BJ (cell line): ENCODE results near the gene MED13L. TPM values are rescaled to one million over a fixed set of nuclear protein-coding genes. Genes with fewer than 3 reads are reported as not detected.
A peak's percentile ranks its signal among the peaks of the same experiment; 100 is the strongest.

Experiments used
- CTCF ChIA-PET: fragments of 350-600 bp; formaldehyde crosslinking; extraction: SDS; loops from one replicate; lab custom pipeline; 2021; ENCODE audit warnings: antibody characterized with exemption, inconsistent platforms; lab: Yijun Ruan, JAX
- POLR2A ChIA-PET: fragments of 300-600 bp; sonication (Branson Sonifier 250); formaldehyde crosslinking; extraction: SDS; loops from one replicate; lab custom pipeline; 2021; ENCODE audit warnings: antibody characterized with exemption; lab: Charles Lee
- DNase-seq: peaks from one replicate; pipeline ENCODE4 v3.0.0-alpha.2; 2011; ENCODE audit warnings: low read depth
- H3K27me3 ChIP-seq: 2 replicates; pipeline ENCODE4 v1.6.0; 2011; ENCODE audit warnings: low read length; ENCODE audit not compliant: control insufficient read depth, insufficient read depth
- H3K36me3 ChIP-seq: 2 replicates; pipeline ENCODE4 v1.5.1; 2011; ENCODE audit warnings: low read length; ENCODE audit not compliant: control insufficient read depth, insufficient read depth
- H3K4me3 ChIP-seq: 2 replicates; pipeline ENCODE4 v1.5.1; 2011; ENCODE audit warnings: low read depth, mild to moderate bottlenecking, control low read depth, low read length
- CTCF ChIP-seq: IDR thresholded peaks from 2 replicates; pipeline ENCODE4 v1.5.1; 2011; ENCODE audit warnings: low read depth, mild to moderate bottlenecking, control low read depth, inconsistent platforms, low read length, moderate library complexity; ENCODE audit not compliant: insufficient read depth
- polyA plus RNA-seq: library from polyadenylated mRNA; depleted of rRNA; stranded (reverse); fragments of >200 nt; gene quantifications from 2 replicates; pipeline ENCODE4 v1.2.3, GENCODE V29; 2011

The MED13L gene
- polyA plus RNA-seq, 1 experiment = 43.7 TPM

GRCh38 chr12:115920395-115921183, 356.9 kb downstream of the MED13L start:
- ChIA-PET POLR2A (interaction anchor here (0.5 to 0.6 kb wide), 2 partner anchors 1251 to 1492 kb away, joined by 3 to 13 read pairs; no protein-coding TSS in a partner anchor), CTCF (interaction anchor here (0.8 to 3.1 kb wide), 6 partner anchors 26 to 1255 kb away, joined by 3 to 18 read pairs (median 4); no protein-coding TSS in a partner anchor)
- Histone ChIP-seq H3K4me3 (no peak overlapping the region), H3K27me3 (0 out of 2 replicates have a peak, but pooled peaks cover 2% of the 10 kb centered on the region), H3K36me3 (no peaks in the 10 kb centered on the region)
- TF ChIP-seq CTCF = no peak
- DNase-seq = peak; percentile 66

GRCh38 chr12:115918763-115919162, 358.7 kb downstream of the MED13L start:
- Histone ChIP-seq H3K36me3 (no peaks in the 10 kb centered on the region), H3K4me3 (no peak overlapping the region), H3K27me3 (0 out of 2 replicates have a peak, but pooled peaks cover 2% of the 10 kb centered on the region)
- ChIA-PET POLR2A (no interaction called here), CTCF (interaction anchor here (1.4 to 3.1 kb wide), 14 partner anchors 10 to 1292 kb away, joined by 3 to 18 read pairs (median 5); no protein-coding TSS in a partner anchor)
- no peak for DNase-seq
- TF ChIP-seq CTCF = no peak

GRCh38 chr12:115916910-115917668, 360.4 kb downstream of the MED13L start:
- Histone ChIP-seq H3K27me3 (0 out of 2 replicates have a peak, but pooled peaks cover 2% of the 10 kb centered on the region), H3K36me3 (no peaks in the 10 kb centered on the region), H3K4me3 (peak overlapping the region; percentile 39)
- no peak for DNase-seq
- CTCF ChIA-PET = interaction anchor here (0.6 to 3.3 kb wide), 35 partner anchors 8 to 1937 kb away, joined by 3 to 39 read pairs (median 4); no protein-coding TSS in a partner anchor
- POLR2A ChIA-PET = no interaction called here
- peak; percentile 77 for TF ChIP-seq CTCF

GRCh38 chr12:115914122-115914521, 363.4 kb downstream of the MED13L start:
- no peak for TF ChIP-seq CTCF
- ChIA-PET CTCF (interaction anchor here (1.8 kb wide), 1 partner anchor 1289 kb away, joined by 8 read pairs; no protein-coding TSS in a partner anchor), POLR2A (interaction anchor here (0.5 kb wide), 1 partner anchor 18 kb away, joined by 3 read pairs; no protein-coding TSS in a partner anchor)
- Histone ChIP-seq H3K4me3 (no peak overlapping the region), H3K27me3 (0 out of 2 replicates have a peak, but pooled peaks cover 2% of the 10 kb centered on the region), H3K36me3 (no peaks in the 10 kb centered on the region)
- DNase-seq = no peak
